ENCODE results near the gene ISLR.

ISLR gene

DNA sequence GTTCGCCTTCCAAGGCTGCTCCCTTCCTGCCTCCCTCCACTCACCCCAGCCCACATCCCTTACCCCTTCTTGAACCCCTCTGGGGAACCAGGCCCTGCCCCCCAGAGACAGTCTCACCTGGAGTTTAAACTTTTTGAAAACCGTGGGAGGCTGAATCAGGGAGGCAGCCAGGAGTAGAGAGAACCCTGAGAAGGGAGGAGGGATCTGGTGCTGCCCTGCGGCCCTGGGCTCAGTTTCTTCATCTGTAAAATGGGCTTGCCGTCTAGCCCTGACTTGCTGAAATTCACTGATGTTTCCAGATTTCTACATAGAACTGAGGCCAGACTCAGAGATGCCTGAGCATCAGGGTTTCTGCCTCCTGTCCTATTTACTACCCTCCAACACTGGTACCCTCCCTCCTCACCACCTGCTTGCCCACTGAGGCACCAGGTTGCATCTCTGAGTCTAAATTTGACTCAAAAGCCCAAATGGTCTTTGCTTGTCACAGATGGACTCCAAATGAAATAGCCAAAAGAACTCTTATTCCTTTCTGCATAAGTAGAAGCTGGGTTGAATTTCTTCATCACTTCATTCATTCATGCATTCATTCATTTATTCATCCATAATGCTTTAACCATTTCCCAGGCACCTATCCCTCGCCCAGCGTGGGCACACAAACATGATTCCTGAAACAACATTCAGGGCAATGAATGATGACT, 41.0 kb downstream of the ISLR start:
- Histone ChIP-seq H3K36me3 (ENCODE audit: control insufficient read depth, insufficient read depth, low read length) (no peaks in the 10 kb centered on the region), H3K27me3 (replicated peaks; ENCODE audit: control insufficient read depth, insufficient read depth, low read length) (no peaks in the 10 kb centered on the region), H3K4me3 (replicated peaks; ENCODE audit: low read depth, low read length) (no peak overlapping the region)
- TF ChIP-seq, protein P1, sequence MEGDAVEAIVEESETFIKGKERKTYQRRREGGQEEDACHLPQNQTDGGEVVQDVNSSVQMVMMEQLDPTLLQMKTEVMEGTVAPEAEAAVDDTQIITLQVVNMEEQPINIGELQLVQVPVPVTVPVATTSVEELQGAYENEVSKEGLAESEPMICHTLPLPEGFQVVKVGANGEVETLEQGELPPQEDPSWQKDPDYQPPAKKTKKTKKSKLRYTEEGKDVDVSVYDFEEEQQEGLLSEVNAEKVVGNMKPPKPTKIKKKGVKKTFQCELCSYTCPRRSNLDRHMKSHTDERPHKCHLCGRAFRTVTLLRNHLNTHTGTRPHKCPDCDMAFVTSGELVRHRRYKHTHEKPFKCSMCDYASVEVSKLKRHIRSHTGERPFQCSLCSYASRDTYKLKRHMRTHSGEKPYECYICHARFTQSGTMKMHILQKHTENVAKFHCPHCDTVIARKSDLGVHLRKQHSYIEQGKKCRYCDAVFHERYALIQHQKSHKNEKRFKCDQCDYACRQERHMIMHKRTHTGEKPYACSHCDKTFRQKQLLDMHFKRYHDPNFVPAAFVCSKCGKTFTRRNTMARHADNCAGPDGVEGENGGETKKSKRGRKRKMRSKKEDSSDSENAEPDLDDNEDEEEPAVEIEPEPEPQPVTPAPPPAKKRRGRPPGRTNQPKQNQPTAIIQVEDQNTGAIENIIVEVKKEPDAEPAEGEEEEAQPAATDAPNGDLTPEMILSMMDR (IDR thresholded peaks at IDR 0.05; ENCODE audit: insufficient read depth, low read length, poor library complexity, severe bottlenecking), result no peak
- no peak for DNase-seq (ENCODE audit: extremely low read depth, insufficient read length)

DNA sequence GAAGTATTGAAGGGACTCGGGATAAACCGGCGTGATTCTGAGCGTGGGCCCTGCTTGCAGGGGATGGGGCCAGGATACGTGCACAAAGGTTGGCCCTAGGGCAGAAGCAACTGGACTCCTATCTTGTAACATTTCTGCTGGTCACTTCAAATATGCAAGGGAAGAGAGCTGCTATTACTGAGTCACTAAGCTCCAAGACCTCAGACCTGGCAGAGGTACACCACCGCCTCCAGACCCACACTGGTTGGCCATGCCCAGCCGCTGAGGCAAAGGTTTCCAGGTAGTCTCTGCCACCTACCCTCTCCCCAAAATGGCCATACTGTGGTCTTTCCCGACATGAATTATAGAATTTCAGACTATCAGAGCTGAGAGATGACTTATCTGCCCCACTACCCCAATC, 42.4 kb downstream of the ISLR start:
- Histone ChIP-seq H3K27me3 (replicated peaks; ENCODE audit: control insufficient read depth, insufficient read depth, low read length) (no peaks in the 10 kb centered on the region), H3K4me3 (replicated peaks; ENCODE audit: low read depth, low read length) (no peak overlapping the region), H3K36me3 (ENCODE audit: control insufficient read depth, insufficient read depth, low read length) (no peaks in the 10 kb centered on the region)
- DNase-seq (ENCODE audit: extremely low read depth, insufficient read length), result no peak
- TF ChIP-seq, protein P1 (IDR thresholded peaks at IDR 0.05; ENCODE audit: insufficient read depth, low read length, poor library complexity, severe bottlenecking), result no peak

DNA sequence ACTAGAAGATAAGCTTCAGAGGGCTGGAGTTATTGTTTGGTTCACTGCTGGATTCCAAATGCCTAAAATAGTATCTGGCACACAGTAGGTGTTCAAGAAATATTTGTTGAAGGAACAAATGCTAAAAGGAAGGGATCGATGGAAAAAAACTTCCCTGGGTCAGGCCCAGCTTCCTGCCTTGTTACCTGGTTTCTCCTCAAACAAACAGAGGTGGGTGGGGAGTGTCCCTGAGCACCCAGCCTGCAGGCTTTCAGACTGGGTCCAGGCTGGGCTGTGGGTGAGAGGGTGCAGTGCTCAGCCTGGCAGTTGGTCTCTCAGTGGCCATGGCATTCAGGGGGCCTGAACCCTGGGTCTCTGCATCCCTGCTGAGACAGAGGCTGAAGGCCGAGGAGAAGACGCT, 43.4 kb downstream of the ISLR start:
- TF ChIP-seq, protein P1 (IDR thresholded peaks at IDR 0.05; ENCODE audit: insufficient read depth, low read length, poor library complexity, severe bottlenecking), result no peak
- Histone ChIP-seq H3K4me3 (replicated peaks; ENCODE audit: low read depth, low read length) (no peak overlapping the region), H3K36me3 (ENCODE audit: control insufficient read depth, insufficient read depth, low read length) (no peaks in the 10 kb centered on the region), H3K27me3 (replicated peaks; ENCODE audit: control insufficient read depth, insufficient read depth, low read length) (no peaks in the 10 kb centered on the region)
- DNase-seq (ENCODE audit: extremely low read depth, insufficient read length), result no peak

DNA sequence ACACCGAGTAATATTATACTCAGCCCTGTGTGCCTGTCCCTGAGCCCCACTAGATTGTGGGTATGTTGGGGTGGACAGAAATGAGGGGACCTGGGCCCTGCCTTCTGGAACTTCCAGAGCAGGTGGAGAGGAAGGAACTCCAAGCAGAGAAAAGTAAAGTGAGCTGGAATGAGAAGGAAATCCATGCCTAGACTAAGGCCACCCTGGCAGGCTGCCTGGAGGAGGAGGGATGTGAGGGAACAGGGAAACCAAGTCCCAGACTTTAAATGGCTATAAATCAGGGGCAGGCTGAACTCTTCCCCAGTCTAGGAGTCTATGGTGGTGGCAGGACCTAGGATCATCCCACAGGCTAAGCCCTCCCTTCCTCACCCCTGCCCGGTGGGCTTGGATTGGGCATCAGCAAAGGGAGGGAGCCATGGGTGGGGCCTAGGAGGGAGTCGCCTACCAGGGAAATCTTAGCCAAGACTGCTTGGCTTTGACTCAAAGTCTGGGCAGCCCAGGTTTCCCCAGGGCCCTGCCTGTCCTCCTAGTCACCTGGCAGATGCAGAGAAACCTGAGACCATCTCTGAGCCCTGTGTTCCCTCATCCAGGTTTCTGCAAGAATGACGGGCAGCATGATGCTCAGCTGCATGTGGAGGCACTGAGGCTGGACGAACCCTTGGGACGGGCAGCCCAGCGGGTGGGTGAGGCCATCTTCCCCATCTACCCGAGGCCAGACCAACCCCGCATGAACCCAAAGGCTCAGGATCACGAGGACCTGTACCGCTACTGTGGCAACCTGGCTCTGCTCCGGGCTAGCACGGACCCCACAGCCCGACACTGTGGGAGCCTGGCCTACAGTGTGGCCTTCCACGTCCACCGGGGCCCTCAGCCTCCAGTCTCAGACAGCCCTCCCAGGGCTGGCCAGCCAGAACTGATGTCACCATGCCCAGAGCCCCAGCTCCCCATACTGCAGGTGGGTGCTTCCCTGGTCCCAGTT, 44.7 kb downstream of the ISLR start:
- no peak overlapping the region for H3K4me3 ChIP-seq (replicated peaks; ENCODE audit: low read depth, low read length)
- DNase-seq (ENCODE audit: extremely low read depth, insufficient read length), result no peak
- H3K27me3 ChIP-seq (replicated peaks; ENCODE audit: control insufficient read depth, insufficient read depth, low read length), result no peaks in the 10 kb centered on the region
- no peaks in the 10 kb centered on the region for H3K36me3 ChIP-seq (ENCODE audit: control insufficient read depth, insufficient read depth, low read length)
- TF ChIP-seq, protein P1 (IDR thresholded peaks at IDR 0.05; ENCODE audit: insufficient read depth, low read length, poor library complexity, severe bottlenecking), result no peak

DNA sequence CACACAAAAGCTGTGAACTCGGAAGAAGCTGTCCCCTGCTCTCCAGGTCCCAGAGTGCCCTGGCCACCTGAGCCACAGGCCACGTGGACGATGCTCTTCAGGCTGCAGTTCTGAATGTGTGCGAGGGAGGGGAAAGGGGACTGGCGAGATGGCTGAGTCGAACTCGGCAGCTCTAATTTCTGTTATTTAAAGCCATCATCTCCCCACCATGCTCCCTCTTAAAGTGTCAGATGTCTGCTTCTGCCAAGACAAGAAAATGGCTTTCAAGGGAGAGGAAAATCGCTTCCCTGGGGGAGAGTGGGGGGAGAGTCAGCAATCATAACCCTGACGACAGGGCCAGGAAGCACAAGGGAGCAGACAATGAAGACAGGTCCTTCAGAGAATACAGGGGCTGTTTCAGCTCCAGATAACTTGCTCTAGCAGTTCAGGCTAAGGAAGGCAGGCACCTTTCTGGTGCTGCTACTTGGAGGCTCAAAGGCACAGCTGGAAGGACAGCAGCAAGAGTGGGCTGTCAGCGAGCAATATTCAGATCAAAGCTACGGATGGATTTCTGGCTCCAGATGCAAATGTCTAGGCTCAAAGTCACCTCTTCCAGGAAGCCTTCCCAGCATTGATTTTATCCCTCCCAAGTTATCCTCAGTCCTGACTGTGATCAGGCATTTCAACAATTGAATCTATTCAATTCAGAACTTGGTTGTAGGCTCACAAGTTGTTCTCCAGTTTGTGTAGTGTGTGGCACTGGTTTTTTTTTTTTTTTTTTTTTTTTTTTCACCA, 47.2 kb downstream of the ISLR start:
- no peaks in the 10 kb centered on the region for H3K36me3 ChIP-seq (ENCODE audit: control insufficient read depth, insufficient read depth, low read length)
- TF ChIP-seq, protein P1 (IDR thresholded peaks at IDR 0.05; ENCODE audit: insufficient read depth, low read length, poor library complexity, severe bottlenecking), result no peak
- H3K27me3 ChIP-seq (replicated peaks; ENCODE audit: control insufficient read depth, insufficient read depth, low read length), result no peaks in the 10 kb centered on the region
- H3K4me3 ChIP-seq (replicated peaks; ENCODE audit: low read depth, low read length), result no peak overlapping the region
- no peak for DNase-seq (ENCODE audit: extremely low read depth, insufficient read length)

All from GM06990 (cell line).